HFF-Myc (cell line): ENCODE measurements around the gene C4BPB.

ENCODE experiments used
- DNase-seq: peaks from one replicate; pipeline ENCODE4 v3.0.0-alpha.2; 2011; ENCODE audit warnings: low read depth; ENCODE audit errors: extremely low read depth
- H3K4me3 ChIP-seq: replicated peaks from 2 replicates; pipeline ENCODE4 v1.5.1; 2011; ENCODE audit warnings: low read depth, mild to moderate bottlenecking, control low read depth, low read length
- CTCF ChIP-seq: IDR thresholded peaks from 2 replicates; pipeline ENCODE4 v1.5.1; 2012; ENCODE audit warnings: mild to moderate bottlenecking, low read depth, low read length, control low read depth; ENCODE audit errors: missing control alignments

C4BPB gene

GRCh38 chr1:207054491-207054890 lies 34.2 kb upstream of the C4BPB start:
- H3K4me3 ChIP-seq, result no peak overlapping the region
- no peak for DNase-seq
- TF ChIP-seq CTCF, result no peak

- no peak for TF ChIP-seq CTCF
- no peak for DNase-seq
- no peak overlapping the region for H3K4me3 ChIP-seq
Observed at GRCh38 chr1:207055386-207056001, 33.2 kb upstream of the C4BPB start.

- DNase-seq, result no peak
- no peak for TF ChIP-seq CTCF
- no peak overlapping the region for H3K4me3 ChIP-seq
Observed at GRCh38 chr1:207056673-207057072, 32.0 kb upstream of the C4BPB start.

- no peak overlapping the region for H3K4me3 ChIP-seq
- no peak for TF ChIP-seq CTCF
- no peak for DNase-seq
Observed at GRCh38 chr1:207058252-207058651, 30.4 kb upstream of the C4BPB start.

- TF ChIP-seq CTCF, result no peak
- no peak for DNase-seq
- H3K4me3 ChIP-seq, result no peak overlapping the region
Observed at GRCh38 chr1:207058878-207059867, 29.5 kb upstream of the C4BPB start.

- no peak for TF ChIP-seq CTCF
- no peak for DNase-seq
- H3K4me3 ChIP-seq, result no peak overlapping the region
Observed at GRCh38 chr1:207059881-207060280, 28.8 kb upstream of the C4BPB start.
